ENCODE results near the gene CLDN5.
"Not testable (repeated sequence)": the region's sequence is repeated elsewhere in the genome, so short reads cannot be mapped to it uniquely, and the experiment has no call there.

CLDN5 gene

GRCh38 chr22:19524170-19525115 lies at the start of gene CLDN5:
Gene CLDN5 (minus strand): TSS chr22:19524410. CDS start chr22:19524255, 155 bp downstream.
- peak; percentile 6 for DNase-seq

- DNase-seq: no peak
Observed at GRCh38 chr22:19571995-19572394, 47.8 kb upstream of the CLDN5 start.

- no peak for DNase-seq
Observed at GRCh38 chr22:19571207-19571795, 47.1 kb upstream of the CLDN5 start.

- DNase-seq: no peak
Observed at GRCh38 chr22:19569976-19570375, 45.8 kb upstream of the CLDN5 start.

GRCh38 chr22:19569276-19569640 lies 45.0 kb upstream of the CLDN5 start:
- DNase-seq: no peak

- DNase-seq: no peak
Observed at GRCh38 chr22:19568337-19569275, 44.4 kb upstream of the CLDN5 start.

DNA sequence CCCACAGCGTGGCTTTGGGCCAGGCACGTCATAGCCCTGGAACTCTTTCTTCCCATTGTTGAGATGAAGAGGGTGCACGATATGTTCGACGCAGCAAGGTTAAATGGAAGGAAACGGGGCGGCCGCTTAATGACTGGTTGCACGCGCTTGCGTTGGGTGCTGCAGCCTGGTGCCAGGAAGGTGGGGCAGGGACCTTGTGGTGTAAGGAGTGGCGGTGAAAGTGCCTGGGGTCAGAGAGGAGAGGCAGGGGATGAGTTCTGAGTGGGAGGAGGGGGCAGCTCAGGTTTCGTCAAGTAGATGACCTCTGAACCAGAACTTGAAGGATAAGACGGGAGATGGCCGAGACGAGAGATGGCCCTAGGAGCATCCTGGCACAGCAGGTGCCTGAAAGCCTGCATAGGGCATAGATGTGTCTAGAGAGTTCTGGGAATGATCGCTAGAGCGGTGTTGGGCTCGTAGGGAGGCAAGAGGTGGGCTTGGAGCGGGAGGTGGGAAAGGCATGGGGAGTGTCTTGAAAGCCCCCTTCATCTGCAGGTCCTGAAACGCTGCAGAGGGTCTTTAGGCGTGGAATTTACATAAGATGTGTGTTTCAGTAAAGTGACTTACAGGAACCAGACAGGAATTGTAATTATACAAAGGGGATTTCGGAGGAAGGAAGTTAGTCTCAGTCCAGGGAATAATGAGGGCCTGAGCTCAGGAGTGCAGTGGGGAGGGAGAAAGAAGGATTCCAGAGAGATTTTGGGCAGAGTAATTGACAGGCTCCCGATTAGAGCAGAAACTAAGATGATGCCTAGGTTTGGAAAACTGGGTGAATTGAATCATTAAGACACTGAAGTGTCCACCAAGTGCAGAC lies 43.2 kb upstream of the CLDN5 start:
- no peak for DNase-seq

DNA sequence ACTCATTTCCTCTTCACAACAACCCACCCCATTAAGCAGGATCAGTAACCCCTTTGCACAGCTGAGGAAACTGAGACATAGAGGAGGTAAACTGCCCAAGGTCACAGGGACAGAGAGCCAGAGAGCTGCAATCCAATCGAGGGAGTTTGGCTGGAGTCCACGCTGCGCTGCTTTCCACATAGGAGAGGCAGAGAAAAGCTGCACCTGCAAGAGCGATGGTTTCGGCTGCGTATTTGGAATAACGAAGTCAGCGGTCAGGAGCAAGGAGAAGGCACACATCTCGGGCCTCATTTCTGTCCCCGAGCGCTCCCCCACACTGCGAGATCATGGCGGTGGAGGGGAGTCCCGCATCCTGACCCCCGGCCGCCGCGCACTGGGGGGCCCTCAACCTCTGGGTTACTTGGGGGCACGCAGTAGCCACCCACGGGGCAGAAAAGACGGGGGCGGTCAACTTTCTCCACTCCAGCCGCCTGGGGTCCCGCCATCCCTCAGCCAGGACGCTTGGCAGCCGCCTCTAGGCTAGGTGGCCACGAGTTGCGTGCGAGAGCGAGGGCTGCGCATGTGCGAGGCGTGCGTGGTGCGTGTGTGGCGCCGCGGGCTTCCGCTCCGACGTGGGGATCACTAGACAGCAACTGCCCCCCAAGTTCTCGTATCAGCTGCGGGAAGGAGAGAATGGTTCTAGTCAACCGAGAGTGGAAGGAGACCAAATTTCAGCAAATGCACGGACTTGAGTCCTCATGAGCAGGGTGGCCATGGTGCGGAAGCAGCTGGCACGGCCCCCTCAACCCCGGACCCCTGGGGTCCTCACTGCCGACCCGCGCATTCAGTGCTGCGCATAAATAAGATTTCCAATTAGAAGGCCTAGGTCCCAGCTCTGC lies 42.3 kb upstream of the CLDN5 start:
- DNase-seq: no peak

- no peak for DNase-seq
Observed at GRCh38 chr22:19565382-19566278, 41.4 kb upstream of the CLDN5 start.

- DNase-seq: no peak
Observed at GRCh38 chr22:19559956-19560355, 35.7 kb upstream of the CLDN5 start.

DNA sequence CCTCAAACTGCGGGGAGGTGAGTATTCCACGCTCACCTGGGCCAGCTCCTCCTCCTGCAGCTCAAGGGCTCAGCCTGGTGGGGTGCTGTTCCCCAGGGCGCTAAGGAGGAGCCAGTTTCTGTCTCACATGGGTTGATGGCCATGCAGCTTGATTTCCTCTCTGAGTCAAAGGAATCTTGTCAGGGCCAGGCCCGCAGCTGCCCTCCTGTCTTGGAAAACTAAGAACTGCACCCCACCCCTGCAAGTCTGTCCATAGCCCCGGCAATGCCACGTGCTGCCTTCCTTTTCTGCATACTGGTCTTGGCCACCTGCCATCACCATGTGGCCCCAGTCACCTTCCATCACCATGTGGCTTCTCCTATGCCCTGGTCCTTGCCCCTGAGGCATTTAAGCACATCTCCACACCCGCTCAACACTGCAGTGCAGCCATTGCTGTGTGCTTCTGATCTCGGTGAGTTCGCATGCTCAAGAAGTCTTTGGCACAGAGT lies 35.2 kb upstream of the CLDN5 start:
- DNase-seq: no peak

DNA sequence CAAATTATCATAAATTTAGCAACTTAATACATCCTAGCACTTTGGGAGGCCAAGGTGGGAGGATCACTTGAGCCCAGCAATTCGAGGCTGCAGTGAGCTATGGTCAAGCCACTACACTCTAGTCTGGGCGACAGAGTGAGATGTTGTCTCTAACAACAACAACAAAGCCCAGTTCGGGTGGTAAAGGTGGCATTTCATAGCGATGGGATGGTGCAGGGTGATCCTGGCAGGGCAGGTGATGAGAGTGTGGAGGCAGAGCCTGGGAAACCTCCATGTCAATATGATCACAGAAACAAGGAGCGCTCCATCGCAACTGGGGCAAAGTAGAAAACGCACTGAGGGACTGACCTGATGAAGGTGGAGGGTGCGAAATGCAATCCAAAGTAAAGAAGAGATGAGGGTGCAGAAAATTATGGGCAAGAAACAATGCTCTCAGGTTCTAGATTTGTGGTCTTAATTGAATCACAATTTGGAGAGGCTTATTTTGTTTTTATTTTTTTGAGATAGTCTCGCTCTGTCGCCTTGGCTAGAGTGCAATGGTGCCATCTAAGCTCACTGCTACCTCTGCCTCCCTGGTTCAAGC lies 32.8 kb upstream of the CLDN5 start:
- no peak for DNase-seq

DNA sequence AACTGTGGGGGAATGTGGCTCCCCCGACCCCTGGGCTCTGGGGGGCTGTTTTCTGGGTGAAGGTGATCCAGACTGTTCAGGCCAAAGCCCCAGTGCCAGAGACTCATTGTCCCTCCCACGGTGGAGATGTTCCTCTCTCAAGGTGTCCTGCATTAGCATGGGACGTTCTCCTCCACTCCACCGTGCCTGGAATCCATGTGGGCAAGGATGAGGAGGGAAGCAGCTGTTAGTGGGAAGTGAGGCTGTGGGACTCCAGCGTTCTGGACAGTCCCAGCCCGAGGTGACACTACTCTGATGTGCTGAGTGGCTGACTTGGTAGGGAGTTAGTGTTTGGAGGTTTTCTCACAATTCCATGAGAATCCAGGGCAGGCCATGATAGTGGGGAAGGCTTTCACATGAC lies 31.4 kb upstream of the CLDN5 start:
- DNase-seq: no peak

DNA sequence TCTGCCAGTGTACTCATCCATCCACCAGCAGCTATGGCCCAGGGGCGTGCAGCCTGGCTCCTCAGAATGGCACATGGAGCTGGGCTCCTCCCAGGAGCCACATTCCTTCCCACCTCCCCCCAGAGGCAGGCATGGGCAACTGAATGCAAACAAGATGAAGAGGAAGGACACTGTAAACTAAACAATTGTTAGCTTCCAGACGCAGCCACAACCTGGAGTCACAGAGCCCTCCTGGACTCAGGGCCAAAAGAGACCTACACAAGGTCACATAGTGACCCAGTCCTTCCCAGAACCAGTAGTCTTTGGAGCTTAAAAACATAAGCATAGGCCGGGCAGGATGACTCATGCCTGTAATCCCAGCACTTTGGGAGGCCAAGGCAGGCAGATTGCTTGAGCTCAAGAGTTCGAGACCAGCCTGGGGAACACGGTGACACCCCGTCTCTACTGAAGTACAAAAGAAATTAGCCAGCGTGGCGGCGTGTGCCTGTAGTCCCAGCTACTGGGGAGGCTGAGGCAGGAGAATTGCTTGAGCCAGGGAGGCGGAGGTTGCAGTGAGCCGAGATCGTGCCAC lies 30.7 kb upstream of the CLDN5 start:
- no peak for DNase-seq

- no peak for DNase-seq
Observed at GRCh38 chr22:19553201-19553600, 29.0 kb upstream of the CLDN5 start.

- no peak for DNase-seq
Observed at GRCh38 chr22:19550382-19550781, 26.2 kb upstream of the CLDN5 start.

DNA sequence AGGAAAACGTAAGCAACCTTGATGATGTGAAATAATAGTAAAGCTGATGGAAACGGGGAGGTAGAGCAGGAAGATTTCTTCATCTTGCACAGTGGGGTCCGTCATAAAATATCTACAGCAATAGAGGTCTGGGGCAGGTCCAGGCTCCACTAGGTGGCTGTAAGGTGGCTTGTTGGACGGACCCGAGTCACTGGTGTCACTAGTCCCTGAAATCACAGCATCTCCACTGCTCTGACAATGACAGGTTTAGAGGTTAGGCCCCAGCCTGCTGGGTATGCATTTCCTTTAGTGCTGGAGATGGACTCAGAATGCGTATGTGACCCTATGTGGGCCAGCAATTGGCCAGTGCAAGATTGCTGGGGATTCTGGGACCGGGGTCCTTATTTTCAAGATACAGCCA lies 25.2 kb upstream of the CLDN5 start:
- DNase-seq: no peak

- no peak for DNase-seq
Observed at GRCh38 chr22:19548964-19549363, 24.8 kb upstream of the CLDN5 start.

GRCh38 chr22:19548427-19548826 lies 24.2 kb upstream of the CLDN5 start:
- DNase-seq: not testable (repeated sequence)
